ENCODE results near the gene PPFIA3.
"Not testable (repeated sequence)": the region's sequence is repeated elsewhere in the genome, so short reads cannot be mapped to it uniquely, and the experiment has no call there.

The PPFIA3 gene

DNA sequence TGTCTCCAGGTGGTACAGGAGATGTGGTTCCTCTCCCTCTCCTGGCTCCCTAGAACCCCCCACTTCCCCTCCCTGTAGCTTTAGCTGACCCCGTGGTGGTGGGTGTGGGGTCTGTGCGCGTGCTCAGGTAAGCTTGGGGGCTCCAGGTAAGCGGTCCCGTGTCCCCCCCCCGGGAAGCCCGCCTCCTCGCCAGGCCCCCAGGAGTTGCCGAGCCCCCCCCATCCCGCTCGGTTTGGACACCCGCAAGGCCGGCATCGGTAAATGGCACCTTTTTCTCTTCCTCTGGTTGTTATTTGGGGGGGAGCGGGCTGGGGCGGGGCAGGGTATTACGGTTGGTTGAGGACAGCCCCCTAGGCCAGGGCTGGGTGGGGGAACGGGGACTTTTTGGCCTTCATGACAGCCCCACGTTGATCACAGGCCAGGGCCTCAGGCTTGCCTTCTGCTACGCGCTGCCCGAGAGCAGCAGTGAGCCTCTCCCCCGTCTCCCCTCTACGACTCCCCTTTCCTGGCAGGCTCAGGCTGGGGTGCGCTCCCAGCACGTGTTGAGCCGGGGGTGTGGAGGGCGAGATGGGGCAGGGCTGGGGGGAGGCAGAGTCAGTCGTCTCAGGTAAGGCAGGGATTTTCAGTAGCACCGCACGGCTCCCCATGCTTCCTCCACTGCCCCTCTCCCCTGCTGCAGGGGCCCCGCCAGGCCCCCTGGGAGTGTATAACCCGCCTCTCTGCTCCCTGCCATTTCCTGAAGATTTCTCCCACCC lies 15.8 kb upstream of the PPFIA3 start:
- DNase-seq, result no peak

DNA sequence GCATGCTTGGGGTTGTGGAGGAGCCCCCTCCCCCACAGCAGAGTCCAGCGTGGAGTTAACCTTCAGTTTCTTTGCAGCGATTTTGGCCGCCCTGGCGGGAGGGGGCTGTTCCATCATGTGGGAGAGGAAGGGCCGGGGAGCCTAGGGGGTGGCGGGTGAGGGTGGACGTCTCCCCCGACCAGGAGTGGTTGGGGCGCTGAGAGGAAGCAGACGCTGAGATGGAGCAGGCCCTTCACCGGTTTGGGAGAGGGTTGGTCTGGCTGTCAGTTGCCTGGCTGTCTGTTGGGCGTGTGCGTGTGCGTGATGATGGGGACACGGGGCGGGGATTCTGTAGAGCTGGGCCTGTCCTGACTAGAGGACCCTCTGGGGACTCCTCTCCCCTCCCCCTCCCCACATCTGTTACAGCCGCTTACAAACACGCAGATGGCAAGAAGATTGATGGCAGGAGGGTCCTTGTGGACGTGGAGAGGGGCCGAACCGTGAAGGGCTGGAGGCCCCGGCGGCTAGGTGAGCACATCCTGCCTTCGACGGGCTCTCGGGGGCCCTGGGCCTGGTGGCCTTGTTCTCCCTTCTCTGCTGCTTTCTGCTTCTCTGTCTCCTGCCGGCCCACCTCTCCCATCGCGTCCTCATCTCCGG lies 15.0 kb upstream of the PPFIA3 start:
- DNase-seq, result no peak

DNA sequence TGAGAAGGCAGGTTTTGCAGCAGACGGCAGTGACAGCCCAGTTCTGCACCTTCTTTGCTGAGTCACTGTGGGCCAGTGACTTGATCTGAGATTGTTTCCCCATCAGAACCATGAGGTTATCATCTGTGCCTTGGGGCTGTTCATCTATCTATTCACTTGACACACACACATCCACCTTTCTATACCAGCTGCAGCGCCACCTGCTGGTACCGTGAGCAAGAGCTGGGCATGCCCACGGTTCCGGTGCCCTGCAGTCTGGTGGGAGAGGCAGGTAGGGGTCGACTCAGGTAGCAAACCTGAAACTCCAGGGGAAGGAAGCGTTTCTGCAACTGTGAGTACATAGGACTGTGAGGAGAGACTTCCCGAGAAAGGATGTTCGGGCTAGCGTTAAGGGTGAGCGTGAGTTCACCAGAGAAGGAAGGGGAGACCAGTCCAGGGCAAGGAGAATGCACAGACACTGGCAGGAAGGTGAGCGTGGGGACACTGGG lies 12.7 kb upstream of the PPFIA3 start:
- peak; percentile 37 for DNase-seq

GRCh38 chr19:49107625-49108459 lies 11.5 kb upstream of the PPFIA3 start:
- DNase-seq, result no peak

DNA sequence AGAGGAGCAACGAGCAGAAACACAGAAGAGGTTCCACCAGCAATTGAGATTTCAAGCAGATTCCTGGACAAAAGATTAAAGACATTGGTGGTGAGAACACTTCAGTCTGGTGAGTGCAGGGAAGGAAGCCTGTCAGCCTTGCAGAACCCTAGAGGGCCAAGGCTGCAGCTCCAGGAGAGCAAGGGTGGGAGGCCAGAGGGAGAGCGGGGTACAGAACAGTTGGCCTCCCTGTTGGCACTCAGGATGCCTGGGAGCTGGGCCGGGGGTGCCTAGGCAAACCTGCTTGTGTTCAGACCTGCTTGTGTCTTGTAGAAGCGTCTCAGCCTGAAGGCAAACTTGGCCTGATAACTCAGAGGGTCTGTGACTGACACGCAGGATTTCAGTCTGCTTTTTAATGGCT lies 10.3 kb upstream of the PPFIA3 start:
- no peak for DNase-seq

DNA sequence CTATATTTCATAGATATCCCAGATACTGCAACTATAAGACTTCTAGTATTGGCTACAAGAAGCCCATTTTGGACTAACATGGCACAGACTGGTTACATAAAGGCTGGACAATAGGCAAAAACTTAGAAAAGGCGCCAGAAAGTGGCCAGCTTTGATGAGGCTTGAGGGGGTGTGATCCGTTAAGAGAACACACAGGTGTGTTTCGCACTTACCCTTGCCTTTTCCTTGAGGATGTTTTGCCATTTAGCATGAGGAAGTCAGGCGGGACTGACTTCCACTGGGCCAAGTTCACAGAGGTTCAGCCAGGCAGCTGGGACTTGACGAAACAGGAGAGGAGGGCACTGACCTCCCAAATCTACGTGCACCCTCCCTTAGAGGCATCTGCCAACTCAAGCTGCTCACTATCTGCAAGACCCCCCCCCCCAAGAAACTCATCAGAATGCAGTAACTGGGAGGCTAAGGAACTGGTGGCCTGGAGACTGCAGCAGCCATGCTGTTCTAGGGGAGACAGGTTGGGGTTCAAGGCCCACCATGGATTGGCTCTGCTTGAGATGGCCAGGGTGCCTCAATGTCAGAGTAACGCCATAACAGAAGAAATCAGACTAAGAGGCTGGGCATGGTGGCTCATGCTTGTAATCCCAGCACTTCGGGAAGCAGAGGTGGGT lies 9.6 kb upstream of the PPFIA3 start:
- no peak for DNase-seq

- peak; percentile 40 for DNase-seq
These were observed 8.8 kb upstream of the PPFIA3 start for GRCh38 chr19:49110567-49110966.

DNA sequence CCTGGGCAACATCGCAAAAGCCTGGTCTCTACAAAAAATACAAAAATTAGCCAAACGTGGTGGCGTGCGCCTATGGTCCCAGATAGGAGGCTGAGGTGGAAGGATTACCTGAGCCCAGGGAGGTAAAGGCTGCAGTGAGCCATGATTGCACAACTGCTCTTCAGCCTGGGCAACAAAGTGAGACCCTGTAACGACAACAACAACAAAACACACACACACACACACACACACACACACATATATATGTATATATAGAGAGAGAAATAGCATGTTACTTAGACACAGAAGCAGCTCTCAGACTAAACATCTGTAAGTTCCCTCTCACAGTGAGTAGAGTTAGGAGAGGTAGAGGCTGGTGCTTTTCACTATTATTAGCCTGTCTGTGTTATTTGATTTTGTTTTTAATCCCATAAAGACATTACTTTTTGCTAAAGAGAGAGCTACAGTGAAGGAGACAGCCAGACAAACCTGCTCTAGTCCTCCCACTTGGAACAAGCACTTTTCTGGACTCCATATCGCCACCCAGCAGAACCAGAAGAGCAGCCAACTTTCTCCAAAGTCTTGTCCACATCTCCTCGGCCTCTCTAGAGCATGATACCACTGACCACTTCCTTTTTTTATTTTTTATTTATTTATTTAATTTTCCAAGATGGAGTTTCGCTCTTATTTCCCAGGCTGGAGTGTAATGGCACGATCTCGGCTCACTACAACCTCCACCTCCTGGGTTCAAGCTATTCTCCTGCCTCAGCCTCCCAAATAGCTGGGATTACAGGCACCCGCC lies 7.9 kb upstream of the PPFIA3 start:
- DNase-seq, result no peak

GRCh38 chr19:49113762-49114629 lies 5.3 kb upstream of the PPFIA3 start, which contains the start of gene LIN7B:
TSS of gene LIN7B (plus strand) at chr19:49114370. CDS start at chr19:49114405, 35 bp downstream.
- DNase-seq, result peak; percentile 68

- peak; percentile 66 for DNase-seq
These were observed 4.5 kb upstream of the PPFIA3 start for GRCh38 chr19:49114630-49115363.

DNA sequence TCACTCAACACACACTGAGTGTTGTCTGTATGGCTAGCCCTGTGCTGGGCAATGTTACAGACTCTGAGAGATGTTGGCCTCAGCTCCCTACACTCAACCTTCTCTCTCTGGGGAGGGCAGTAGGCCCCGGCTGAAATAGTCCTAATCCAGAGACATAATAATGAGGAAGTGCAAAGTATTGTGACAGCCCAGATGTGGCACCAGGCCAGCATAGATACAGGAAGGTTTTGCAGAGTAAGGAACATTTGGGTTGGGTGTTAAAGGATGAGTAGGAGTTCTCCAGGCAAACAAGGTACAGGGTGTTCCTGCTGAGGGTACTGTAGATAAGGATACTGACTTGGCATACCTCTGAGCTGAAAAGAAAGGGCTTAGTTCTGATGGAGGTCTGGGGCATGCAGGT lies 2.8 kb upstream of the PPFIA3 start:
- no peak for DNase-seq

GRCh38 chr19:49117677-49118564 lies 1.4 kb upstream of the PPFIA3 start:
- DNase-seq, result no peak

DNA sequence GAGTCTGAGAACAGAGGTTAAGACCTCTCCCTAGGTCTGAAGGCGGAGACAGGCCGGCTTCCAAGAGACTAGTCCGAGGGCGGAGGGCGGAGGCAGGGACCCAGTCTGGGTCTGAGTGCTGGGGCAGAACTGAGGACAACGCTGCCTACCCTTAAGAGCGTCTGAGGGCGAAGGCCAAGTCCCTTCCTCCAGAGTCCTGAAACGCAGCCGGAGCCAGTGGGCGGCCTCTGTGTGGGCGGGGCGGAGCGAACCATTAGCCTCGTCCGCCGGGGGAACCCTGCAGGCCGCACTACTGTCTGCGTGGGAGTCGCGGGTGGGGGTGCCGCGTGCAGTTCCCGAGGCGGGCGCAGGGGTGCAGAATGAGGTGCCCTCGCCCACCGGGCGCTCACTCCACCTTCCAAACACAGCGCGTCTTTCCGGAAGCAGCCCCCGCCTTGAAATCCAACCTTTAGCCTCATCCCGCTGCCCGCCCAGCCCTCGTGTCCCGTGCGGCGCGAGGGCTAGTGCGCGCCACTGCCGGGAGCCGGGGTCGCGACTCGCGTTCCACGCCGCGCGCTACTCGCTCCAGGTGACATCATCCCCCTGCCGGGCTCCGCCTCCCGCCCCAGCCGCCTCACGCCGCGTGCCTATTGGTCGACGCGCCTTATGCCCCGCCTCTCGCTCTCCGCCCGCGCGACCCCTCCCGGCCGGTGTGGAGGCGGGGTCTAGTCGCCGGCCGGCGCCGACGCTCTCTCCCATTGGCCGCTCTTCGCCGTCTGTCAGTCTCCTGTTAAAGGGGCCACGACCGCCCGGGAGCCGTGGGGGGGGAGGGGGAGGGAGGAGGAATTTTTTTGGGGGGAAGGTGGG lies 556 bp upstream of the PPFIA3 start, which contains the start of gene C19orf73:
C19orf73 (minus strand) TSS at position 579 of the 846 bp plus-strand sequence; CDS start at position 458, 121 bp downstream.
- peak; percentile 94 for DNase-seq

GRCh38 chr19:49120325-49120683 lies 960 bp downstream of the PPFIA3 start:
- DNase-seq, result no peak

DNA sequence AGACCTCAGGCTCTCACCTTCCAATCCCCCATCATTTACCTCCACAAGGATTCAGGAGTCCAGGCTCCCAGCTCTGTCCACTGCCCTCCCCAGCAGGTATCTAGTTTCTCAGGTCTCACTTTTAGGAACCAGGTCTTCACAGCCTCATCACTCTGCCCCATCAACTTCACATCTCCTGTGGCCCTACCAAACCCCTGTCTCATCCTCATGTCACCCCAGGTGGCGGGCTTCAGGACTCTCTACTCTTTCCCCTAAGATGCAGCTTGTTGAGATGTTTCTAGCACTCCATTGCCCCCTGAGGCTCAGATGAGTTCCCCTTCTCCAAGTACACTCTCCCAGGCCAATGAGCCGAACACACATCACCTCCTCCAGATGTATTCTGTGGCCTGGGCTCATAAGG lies 1.5 kb downstream of the PPFIA3 start:
- no peak for DNase-seq

- DNase-seq, result not testable (repeated sequence)
These were observed 2.5 kb downstream of the PPFIA3 start for GRCh38 chr19:49121841-49122240.

DNA sequence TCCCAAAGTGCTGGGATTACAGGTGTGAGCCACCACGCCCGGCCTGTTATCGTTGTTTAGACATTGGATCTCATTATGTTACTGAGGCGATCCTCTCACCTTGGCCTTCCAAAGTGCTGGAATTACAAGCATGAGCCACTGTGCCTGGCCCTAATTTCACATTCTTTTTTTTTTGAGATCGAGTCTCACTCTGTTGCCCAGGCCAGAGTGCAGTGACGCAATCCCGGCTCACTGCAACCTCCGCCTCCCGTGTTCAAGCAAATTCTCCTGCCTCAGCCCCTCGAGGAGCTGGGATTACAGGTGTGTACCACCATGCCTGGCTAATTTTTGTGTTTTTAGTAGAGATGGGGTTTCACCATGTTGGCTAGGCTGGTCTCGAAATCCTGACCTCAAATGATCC lies 3.9 kb downstream of the PPFIA3 start:
- DNase-seq, result not testable (repeated sequence)

All from fibroblast of skin of right quadriceps (primary cell).